Adrenal gland (tissue), 12 donors: ENCODE results near the gene DNAH11. TPM values are rescaled to one million over a fixed set of nuclear protein-coding genes. Genes with fewer than 3 reads are reported as not detected.

Experiments
- DNase-seq, 7 donors: peaks; one replicate each; pipeline ENCODE4 v3.0.0-alpha.2; 2019 to 2020
- H3K27ac ChIP-seq, 5 donors: fragments of 200-600 bp; sonication (generic) in 4 of 5; 1 replicate in 3 of 5; 2 replicates in 2 of 5; pipeline versions ENCODE4 v1.5.1 to v1.8.0; 2016 to 2020; ENCODE audit warnings: mild to moderate bottlenecking in 1 of 5
- H3K27me3 ChIP-seq: fragments of 200-600 bp; 2 replicates; pipeline ENCODE4 v1.8.0; 2021
- H3K36me3 ChIP-seq, 2 donors: fragments of 200-600 bp; replicated peaks in 1 of 2; 1 replicate in 1 of 2; 2 replicates in 1 of 2; pipeline versions ENCODE4 v1.5.1 to v1.8.0; 2018 to 2022
- H3K4me1 ChIP-seq, 2 donors: fragments of 200-600 bp; replicated peaks in 1 of 2; 1 replicate in 1 of 2; 2 replicates in 1 of 2; pipeline versions ENCODE4 v1.5.1 to v1.8.0; 2018 to 2021
- H3K4me3 ChIP-seq, 4 donors: fragments of 200-600 bp; sonication (generic) in 3 of 4; one replicate each; pipeline ENCODE4 v1.5.1; 2016 to 2018
- H3K9me3 ChIP-seq, 3 donors: fragments of 200-600 bp; sonication (generic) in 1 of 3; replicated peaks in 1 of 3; 1 replicate in 2 of 3; 2 replicates in 1 of 3; pipeline versions ENCODE4 v1.5.1 to v1.8.0; 2016 to 2021
- POLR2A ChIP-seq, 2 donors: fragments of 450-650 bp; IDR thresholded peaks; one replicate each; pipeline ENCODE4 v1.6.1; 2017; ENCODE audit warnings: antibody characterized with exemption in 2 of 2, mild to moderate bottlenecking in 2 of 2, moderate library complexity in 1 of 2
- WGBS, 4 donors: extraction: QIAGEN DNeasy Blood & Tissue Kit in 2 of 4; methylation state at CpG; one replicate each; pipeline versions ENCODE4 v1.1.5 to v1.1.7; 2013 to 2017; 5-methylcytosine and 5-hydroxymethylcytosine counted together
- intact Hi-C, 2 donors: fragments of 100-400 bp; cut with DNase I; formaldehyde crosslinking; loops; one replicate each; pipeline versions ENCODE4 v1.14.1 to v1.15.0; 2022 to 2023
- polyA plus RNA-seq, 3 donors: library from polyadenylated mRNA; stranded (reverse); fragments of 200-250 nt in 2 of 3; fragments of 350-450 nt in 1 of 3; fragmentation: Illumina TruSeq in 1 of 3; extraction: RNeasy Lipid Tissue Mini Kit (QIAGEN cat#74804) in 1 of 3; gene quantifications; one replicate each; pipeline ENCODE4 v1.2.3, GENCODE V29; 2013 to 2014
- total RNA-seq, 9 donors: library from RNA; depleted of rRNA in 4 of 9; stranded (reverse); fragments of >200 nt in 4 of 9; fragments of 120-200 nt in 1 of 9; fragmentation: NEBNext Ultra II Directional in 1 of 9; extraction: Animal tissue kit (Norgen Biotek cat#: 25700) in 1 of 9; gene quantifications; one replicate each; pipeline versions ENCODE4 v1.1.0 to v1.2.4, GENCODE V29; 2013 to 2023
- TF ChIP-seq, protein P1 (sequence below), 6 experiments: fragments of 450-650 bp in 4 of 6; fragments of 200-600 bp in 2 of 6; sonication (generic) in 1 of 6; IDR thresholded peaks; 1 replicate in 5 of 6; 2 replicates in 1 of 6; pipeline versions ENCODE4 v1.5.1 to v1.8.0; 2016 to 2021; ENCODE audit warnings: antibody characterized with exemption in 6 of 6, mild to moderate bottlenecking in 2 of 6, moderate library complexity in 1 of 6
- donor health status: healthy with polysubstance abuse.
- donor health status: Bipolar disorder and iron deficiency.
- donor health status: DM: yes; HTN: yes; CAD: no.
- donor health status: DM: no; HTN: no; CAD: no.
- donor health status: DM: no; HTN: no; CAD: no.
- donor health status: DM: yes; HTN: yes; CAD: no.

DNAH11 gene
- total and polyA plus RNA-seq, 12 donors: 5.1 to 77.7 (median 23.1) TPM

DNA sequence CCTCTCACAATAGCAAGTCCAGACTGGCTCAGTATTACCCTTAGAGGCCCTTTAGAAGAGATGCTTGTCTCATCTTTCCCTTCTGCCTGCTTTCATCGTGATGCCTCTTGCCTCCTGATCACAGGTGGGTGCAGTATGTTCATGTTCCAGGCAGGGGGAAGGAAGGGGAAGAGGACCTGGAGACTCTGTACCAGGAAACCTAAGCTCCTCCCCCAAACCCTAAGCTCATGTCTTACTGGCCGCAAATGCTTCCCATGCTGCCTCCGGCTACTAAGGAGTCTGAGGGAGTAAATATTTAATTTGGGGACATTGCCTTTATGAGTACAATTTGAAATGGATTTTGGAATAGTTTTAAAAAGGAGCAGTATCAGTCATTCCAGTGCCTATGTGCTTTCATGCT lies 210.2 kb downstream of the DNAH11 start:
- DNase-seq: no peak
- intact Hi-C loops: no loop called here
- no peak for TF ChIP-seq POLR2A (IDR thresholded peaks at IDR 0.05)
- TF ChIP-seq, protein P1, sequence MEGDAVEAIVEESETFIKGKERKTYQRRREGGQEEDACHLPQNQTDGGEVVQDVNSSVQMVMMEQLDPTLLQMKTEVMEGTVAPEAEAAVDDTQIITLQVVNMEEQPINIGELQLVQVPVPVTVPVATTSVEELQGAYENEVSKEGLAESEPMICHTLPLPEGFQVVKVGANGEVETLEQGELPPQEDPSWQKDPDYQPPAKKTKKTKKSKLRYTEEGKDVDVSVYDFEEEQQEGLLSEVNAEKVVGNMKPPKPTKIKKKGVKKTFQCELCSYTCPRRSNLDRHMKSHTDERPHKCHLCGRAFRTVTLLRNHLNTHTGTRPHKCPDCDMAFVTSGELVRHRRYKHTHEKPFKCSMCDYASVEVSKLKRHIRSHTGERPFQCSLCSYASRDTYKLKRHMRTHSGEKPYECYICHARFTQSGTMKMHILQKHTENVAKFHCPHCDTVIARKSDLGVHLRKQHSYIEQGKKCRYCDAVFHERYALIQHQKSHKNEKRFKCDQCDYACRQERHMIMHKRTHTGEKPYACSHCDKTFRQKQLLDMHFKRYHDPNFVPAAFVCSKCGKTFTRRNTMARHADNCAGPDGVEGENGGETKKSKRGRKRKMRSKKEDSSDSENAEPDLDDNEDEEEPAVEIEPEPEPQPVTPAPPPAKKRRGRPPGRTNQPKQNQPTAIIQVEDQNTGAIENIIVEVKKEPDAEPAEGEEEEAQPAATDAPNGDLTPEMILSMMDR (IDR thresholded peaks at IDR 0.05): no peak
- Histone ChIP-seq H3K27me3 (no peaks in the 10 kb centered on the region), H3K27ac (no peak overlapping the region), H3K36me3 (no peaks in the 10 kb centered on the region), H3K4me1 (no peaks in the 10 kb centered on the region), H3K9me3 (no peaks in the 10 kb centered on the region), H3K4me3 (no peak overlapping the region)
- WGBS, 4 donors: 77 to 100% (median 83%) methylated on average over 2 to 3 of the region's 3 CpGs

DNA sequence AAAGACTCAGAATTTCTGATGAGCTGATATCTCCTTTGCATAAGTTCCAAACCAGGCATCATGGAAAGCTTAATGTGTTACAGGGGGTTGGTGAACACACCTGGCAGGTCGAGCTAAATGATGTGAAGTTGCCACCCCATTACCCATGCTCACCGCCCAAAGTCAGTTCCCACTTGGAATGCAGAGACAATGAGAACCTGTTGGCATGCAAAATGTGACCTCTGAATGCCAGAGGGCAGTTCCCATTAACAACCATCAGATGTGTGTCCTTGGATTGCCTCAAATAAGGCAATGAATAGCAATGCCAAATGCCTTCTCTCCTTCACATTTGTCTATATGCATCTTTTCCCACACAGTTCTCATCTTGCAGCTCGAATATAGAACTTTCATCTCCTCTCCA lies 212.1 kb downstream of the DNAH11 start:
- H3K9me3 ChIP-seq: no peaks in the 10 kb centered on the region
- H3K36me3 ChIP-seq: no peaks in the 10 kb centered on the region
- H3K27me3 ChIP-seq: no peaks in the 10 kb centered on the region
- no peak for TF ChIP-seq POLR2A (IDR thresholded peaks at IDR 0.05)
- intact Hi-C loops: no loop called here
- WGBS, 4 donors: 68 to 85% (median 72%) methylated on average over 3 of the region's 3 CpGs
- H3K4me1 ChIP-seq: no peaks in the 10 kb centered on the region
- no peak overlapping the region for H3K27ac ChIP-seq
- DNase-seq: no peak
- no peak overlapping the region for H3K4me3 ChIP-seq

DNA sequence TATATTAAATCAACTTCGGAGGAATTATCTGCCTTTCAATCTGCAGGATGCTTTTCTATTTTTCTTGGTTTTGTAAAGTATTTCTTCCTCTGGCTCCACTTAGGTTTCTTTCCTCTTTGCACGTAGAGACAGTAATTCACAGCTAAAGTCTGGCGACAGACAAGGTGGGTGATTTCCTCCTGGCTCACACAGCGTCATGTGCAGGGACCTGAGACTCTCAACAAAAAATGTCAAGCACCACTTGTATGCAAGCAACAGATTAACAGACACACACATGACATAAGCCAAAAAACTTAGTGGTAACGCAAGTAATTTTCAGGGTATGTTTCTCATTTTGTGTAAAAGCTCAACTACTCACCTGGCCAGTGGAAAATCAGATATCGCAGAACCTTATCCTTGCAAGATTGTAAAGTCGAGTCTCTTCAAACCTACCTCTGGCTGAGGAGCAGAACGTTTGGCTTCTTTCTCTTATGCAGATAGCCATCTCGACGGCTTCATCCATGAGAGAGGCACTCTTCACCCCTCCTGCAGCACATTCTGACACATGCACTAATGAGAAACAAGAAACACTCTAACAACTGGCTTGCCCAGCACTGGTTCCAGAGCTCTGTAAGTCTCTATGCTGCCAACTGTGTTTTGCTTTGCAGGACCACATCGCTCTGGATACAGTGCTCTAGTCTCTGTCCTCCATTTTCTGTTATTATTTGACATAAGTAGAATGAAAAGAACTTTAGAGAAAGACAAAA lies 214.9 kb downstream of the DNAH11 start:
- intact Hi-C loops: no loop called here

DNA sequence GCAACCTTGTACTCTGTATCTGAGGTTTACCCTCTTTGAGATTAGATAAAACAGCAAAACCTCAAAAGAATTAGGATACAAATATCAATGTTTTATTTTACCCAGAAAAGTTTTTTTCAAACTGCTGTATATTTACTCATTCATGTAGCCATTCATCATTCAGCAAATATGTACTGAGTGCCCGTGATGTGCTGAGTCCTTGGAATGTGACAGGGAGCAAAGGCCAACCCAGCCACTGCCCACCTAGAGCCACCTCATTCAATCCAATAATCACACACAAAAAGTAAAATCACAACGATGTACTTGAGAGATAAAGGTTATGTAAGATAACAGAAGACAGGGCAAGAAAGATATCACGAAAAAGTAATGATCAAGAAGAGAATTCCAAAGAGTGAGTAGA lies 215.4 kb downstream of the DNAH11 start:
- TF ChIP-seq POLR2A (IDR thresholded peaks at IDR 0.05): no peak
- TF ChIP-seq, protein P1 (IDR thresholded peaks at IDR 0.05): no peak
- Histone ChIP-seq H3K9me3 (no peaks in the 10 kb centered on the region), H3K27ac (no peak overlapping the region), H3K4me1 (no peaks in the 10 kb centered on the region), H3K4me3 (no peak overlapping the region), H3K36me3 (no peaks in the 10 kb centered on the region), H3K27me3 (no peaks in the 10 kb centered on the region)
- intact Hi-C loops: no loop called here
- no peak for DNase-seq
- WGBS, 4 donors: 50 to 66% (median 57%) methylated on average over 3 of the region's 3 CpGs

More for the DNA sequence above, 214.9 kb downstream of the DNAH11 start:
- TF ChIP-seq, protein P1 (IDR thresholded peaks at IDR 0.05): no peak
- TF ChIP-seq POLR2A (IDR thresholded peaks at IDR 0.05): no peak
- Histone ChIP-seq H3K27ac (no peak overlapping the region), H3K9me3 (no peaks in the 10 kb centered on the region), H3K27me3 (no peaks in the 10 kb centered on the region), H3K4me1 (no peaks in the 10 kb centered on the region), H3K36me3 (no peaks in the 10 kb centered on the region), H3K4me3 (no peak overlapping the region)
- no peak for DNase-seq
- 68 to 73% (median 69%) methylated on average over 11 of the region's 11 CpGs for WGBS, 4 donors

DNA sequence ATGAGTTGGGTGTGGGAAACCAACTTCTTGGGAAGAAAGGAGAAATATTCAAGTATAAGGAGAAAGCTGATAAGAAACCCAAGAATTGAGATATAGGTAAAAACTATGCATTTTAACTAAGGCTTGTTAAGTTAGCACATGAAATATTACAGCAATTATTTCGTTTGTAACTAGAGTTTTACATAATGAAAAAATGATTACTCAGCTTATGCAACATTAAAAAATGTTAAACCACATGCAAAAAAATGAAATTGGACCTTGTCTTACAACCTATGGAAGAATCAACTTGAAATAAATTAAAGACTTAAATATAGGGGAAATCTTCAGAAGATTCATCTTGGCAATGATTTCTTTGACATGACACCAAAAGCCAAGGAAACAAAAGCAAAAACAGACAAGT lies 219.6 kb downstream of the DNAH11 start:
- no peak for DNase-seq
- 53 to 70% (median 55%) methylated on average over 1 of the region's 1 CpG for WGBS, 4 donors
- Histone ChIP-seq H3K4me1 (no peaks in the 10 kb centered on the region), H3K9me3 (no peaks in the 10 kb centered on the region), H3K27ac (no peak overlapping the region), H3K27me3 (no peaks in the 10 kb centered on the region), H3K36me3 (no peaks in the 10 kb centered on the region), H3K4me3 (no peak overlapping the region)
- TF ChIP-seq POLR2A (IDR thresholded peaks at IDR 0.05): no peak
- TF ChIP-seq, protein P1 (IDR thresholded peaks at IDR 0.05): no peak
- intact Hi-C loops: no loop called here
